ENCODE results near the gene BCAS3.

- TF ChIP-seq, protein P1, sequence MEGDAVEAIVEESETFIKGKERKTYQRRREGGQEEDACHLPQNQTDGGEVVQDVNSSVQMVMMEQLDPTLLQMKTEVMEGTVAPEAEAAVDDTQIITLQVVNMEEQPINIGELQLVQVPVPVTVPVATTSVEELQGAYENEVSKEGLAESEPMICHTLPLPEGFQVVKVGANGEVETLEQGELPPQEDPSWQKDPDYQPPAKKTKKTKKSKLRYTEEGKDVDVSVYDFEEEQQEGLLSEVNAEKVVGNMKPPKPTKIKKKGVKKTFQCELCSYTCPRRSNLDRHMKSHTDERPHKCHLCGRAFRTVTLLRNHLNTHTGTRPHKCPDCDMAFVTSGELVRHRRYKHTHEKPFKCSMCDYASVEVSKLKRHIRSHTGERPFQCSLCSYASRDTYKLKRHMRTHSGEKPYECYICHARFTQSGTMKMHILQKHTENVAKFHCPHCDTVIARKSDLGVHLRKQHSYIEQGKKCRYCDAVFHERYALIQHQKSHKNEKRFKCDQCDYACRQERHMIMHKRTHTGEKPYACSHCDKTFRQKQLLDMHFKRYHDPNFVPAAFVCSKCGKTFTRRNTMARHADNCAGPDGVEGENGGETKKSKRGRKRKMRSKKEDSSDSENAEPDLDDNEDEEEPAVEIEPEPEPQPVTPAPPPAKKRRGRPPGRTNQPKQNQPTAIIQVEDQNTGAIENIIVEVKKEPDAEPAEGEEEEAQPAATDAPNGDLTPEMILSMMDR (IDR thresholded peaks at IDR 0.05; ENCODE audit: low read depth, low read length, poor library complexity, severe bottlenecking) = no peak
- no peak for TF ChIP-seq EZH2phosphoT487 (IDR thresholded peaks at IDR 0.05; ENCODE audit: borderline replicate concordance, low read length)
Measured at GRCh38 chr17:61150686-61151299, 473.1 kb downstream of the BCAS3 start.

Measured in DOHH2 (cell line).